ENCODE data around the gene FAM241A.
"Not testable (repeated sequence)": the region's sequence is repeated elsewhere in the genome, so short reads cannot be mapped to it uniquely, and the experiment has no call there.

DNA sequence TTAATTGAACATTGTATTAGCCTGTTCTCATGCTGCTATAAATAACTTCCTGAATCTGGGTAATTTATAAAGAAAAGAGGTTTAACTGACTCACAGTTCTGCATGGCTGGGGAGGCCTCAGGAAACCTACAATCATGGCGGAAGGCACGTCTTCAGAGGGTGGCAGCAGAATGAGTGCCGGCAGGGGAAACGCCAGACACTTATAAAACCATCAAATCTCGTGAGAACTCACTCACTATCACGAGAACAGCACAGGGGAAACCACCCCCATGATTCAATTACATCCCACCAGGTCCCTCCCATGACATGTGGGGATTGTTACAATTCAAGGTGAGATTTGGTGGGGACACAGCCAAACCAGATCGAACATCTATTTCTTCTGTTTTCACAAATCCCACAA is 33.2 kb upstream of the FAM241A start:
- TF ChIP-seq, protein P1, sequence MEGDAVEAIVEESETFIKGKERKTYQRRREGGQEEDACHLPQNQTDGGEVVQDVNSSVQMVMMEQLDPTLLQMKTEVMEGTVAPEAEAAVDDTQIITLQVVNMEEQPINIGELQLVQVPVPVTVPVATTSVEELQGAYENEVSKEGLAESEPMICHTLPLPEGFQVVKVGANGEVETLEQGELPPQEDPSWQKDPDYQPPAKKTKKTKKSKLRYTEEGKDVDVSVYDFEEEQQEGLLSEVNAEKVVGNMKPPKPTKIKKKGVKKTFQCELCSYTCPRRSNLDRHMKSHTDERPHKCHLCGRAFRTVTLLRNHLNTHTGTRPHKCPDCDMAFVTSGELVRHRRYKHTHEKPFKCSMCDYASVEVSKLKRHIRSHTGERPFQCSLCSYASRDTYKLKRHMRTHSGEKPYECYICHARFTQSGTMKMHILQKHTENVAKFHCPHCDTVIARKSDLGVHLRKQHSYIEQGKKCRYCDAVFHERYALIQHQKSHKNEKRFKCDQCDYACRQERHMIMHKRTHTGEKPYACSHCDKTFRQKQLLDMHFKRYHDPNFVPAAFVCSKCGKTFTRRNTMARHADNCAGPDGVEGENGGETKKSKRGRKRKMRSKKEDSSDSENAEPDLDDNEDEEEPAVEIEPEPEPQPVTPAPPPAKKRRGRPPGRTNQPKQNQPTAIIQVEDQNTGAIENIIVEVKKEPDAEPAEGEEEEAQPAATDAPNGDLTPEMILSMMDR (IDR thresholded peaks at IDR 0.05) = not testable (repeated sequence)
- not testable (repeated sequence) for TF ChIP-seq EZH2 (IDR thresholded peaks at IDR 0.05; ENCODE audit: borderline replicate concordance, insufficient read depth, low read depth, low read length, poor library complexity, severe bottlenecking)

All from B cell (primary cell).